Endothelial cell (in vitro differentiated cells): ENCODE data around the gene CNIH4. TPM values are rescaled to one million over a fixed set of nuclear protein-coding genes. Genes with fewer than 3 reads are reported as not detected.
A peak's percentile ranks its signal among the peaks of the same experiment; 100 is the strongest.

Experiments
- DNase-seq: peaks from one replicate; pipeline ENCODE4 v3.0.0; 2021; ENCODE audit warnings: low spot score
- H3K27ac Mint-ChIP-seq: one replicate; pipeline ENCODE4 v1.8.0; 2021; ENCODE audit warnings: mixed read lengths, inconsistent platforms; ENCODE audit not compliant: unreplicated experiment
- H3K27me3 Mint-ChIP-seq: one replicate; pipeline ENCODE4 v1.8.0; 2021; ENCODE audit warnings: mild to moderate bottlenecking, moderate library complexity, mixed read lengths, inconsistent platforms; ENCODE audit not compliant: unreplicated experiment
- H3K36me3 Mint-ChIP-seq: one replicate; pipeline ENCODE4 v1.8.0; 2021; ENCODE audit warnings: mild to moderate bottlenecking, low read depth, mixed read lengths, inconsistent platforms; ENCODE audit not compliant: unreplicated experiment
- H3K4me1 Mint-ChIP-seq: one replicate; pipeline ENCODE4 v1.8.0; 2021; ENCODE audit warnings: mild to moderate bottlenecking, mixed read lengths, inconsistent platforms; ENCODE audit not compliant: unreplicated experiment
- H3K4me3 Mint-ChIP-seq: one replicate; pipeline ENCODE4 v1.8.0; 2021; ENCODE audit warnings: mild to moderate bottlenecking, mixed read lengths, inconsistent platforms; ENCODE audit not compliant: unreplicated experiment
- H3K9me3 Mint-ChIP-seq: one replicate; pipeline ENCODE4 v1.8.0; 2021; ENCODE audit warnings: mixed read lengths, inconsistent platforms; ENCODE audit not compliant: unreplicated experiment
- CTCF ChIP-seq: fragments of 200-600 bp; sonication (generic); IDR thresholded peaks from one replicate; pipeline ENCODE4 v1.5.0; 2021; ENCODE audit warnings: antibody characterized with exemption; ENCODE audit not compliant: unreplicated experiment
- total RNA-seq: library from RNA; stranded (reverse); fragmentation: NEBNext Ultra II Directional; extraction: Animal tissue kit (Norgen Biotek cat#: 25700); gene quantifications from one replicate; pipeline ENCODE4 v1.2.1, GENCODE V29; 2021; ENCODE audit not compliant: unreplicated experiment

CNIH4 gene
- total RNA-seq, 1 donor from 2014 or later, result 59.9 TPM

- Mint-ChIP-seq H3K27me3 (peaks cover 3% of the 10 kb centered on the region), H3K4me3 (peak overlapping the region; percentile 99), H3K27ac (no peak overlapping the region), H3K36me3 (no peaks in the 10 kb centered on the region), H3K4me1 (peaks cover 20% of the 10 kb centered on the region), H3K9me3 (no peaks in the 10 kb centered on the region)
- no peak for TF ChIP-seq CTCF
- no peak for DNase-seq
These were observed 25.4 kb upstream of the CNIH4 start for GRCh38 chr1:224331326-224331725.

GRCh38 chr1:224331824-224332223 is 24.9 kb upstream of the CNIH4 start:
- Mint-ChIP-seq H3K9me3 (no peaks in the 10 kb centered on the region), H3K36me3 (no peaks in the 10 kb centered on the region), H3K4me3 (no peak overlapping the region), H3K27me3 (peaks cover 3% of the 10 kb centered on the region), H3K27ac (no peak overlapping the region), H3K4me1 (peaks cover 20% of the 10 kb centered on the region)
- no peak for DNase-seq
- no peak for TF ChIP-seq CTCF

- peaks cover 17% of the 10 kb centered on the region for H3K4me1 Mint-ChIP-seq
- no peak overlapping the region for H3K4me3 Mint-ChIP-seq
- peaks cover 3% of the 10 kb centered on the region for H3K27me3 Mint-ChIP-seq
- no peaks in the 10 kb centered on the region for H3K9me3 Mint-ChIP-seq
- H3K36me3 Mint-ChIP-seq, result no peaks in the 10 kb centered on the region
- TF ChIP-seq CTCF, result peak; percentile 47
- DNase-seq, result peak; percentile 25
- H3K27ac Mint-ChIP-seq, result no peak overlapping the region
These were observed 23.3 kb upstream of the CNIH4 start for GRCh38 chr1:224333309-224333926.

- TF ChIP-seq CTCF, result no peak
- Mint-ChIP-seq H3K4me3 (no peak overlapping the region), H3K36me3 (no peaks in the 10 kb centered on the region), H3K4me1 (peaks cover 12% of the 10 kb centered on the region), H3K9me3 (no peaks in the 10 kb centered on the region), H3K27me3 (peaks cover 3% of the 10 kb centered on the region), H3K27ac (no peak overlapping the region)
- DNase-seq, result no peak
These were observed 22.5 kb upstream of the CNIH4 start for GRCh38 chr1:224333939-224334786.
